ENCODE measurements around the gene DCHS2.

- TF ChIP-seq, protein P1, sequence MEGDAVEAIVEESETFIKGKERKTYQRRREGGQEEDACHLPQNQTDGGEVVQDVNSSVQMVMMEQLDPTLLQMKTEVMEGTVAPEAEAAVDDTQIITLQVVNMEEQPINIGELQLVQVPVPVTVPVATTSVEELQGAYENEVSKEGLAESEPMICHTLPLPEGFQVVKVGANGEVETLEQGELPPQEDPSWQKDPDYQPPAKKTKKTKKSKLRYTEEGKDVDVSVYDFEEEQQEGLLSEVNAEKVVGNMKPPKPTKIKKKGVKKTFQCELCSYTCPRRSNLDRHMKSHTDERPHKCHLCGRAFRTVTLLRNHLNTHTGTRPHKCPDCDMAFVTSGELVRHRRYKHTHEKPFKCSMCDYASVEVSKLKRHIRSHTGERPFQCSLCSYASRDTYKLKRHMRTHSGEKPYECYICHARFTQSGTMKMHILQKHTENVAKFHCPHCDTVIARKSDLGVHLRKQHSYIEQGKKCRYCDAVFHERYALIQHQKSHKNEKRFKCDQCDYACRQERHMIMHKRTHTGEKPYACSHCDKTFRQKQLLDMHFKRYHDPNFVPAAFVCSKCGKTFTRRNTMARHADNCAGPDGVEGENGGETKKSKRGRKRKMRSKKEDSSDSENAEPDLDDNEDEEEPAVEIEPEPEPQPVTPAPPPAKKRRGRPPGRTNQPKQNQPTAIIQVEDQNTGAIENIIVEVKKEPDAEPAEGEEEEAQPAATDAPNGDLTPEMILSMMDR (IDR thresholded peaks at IDR 0.05), result no peak
- TF ChIP-seq ZFX (IDR thresholded peaks at IDR 0.05; ENCODE audit: borderline replicate concordance), result no peak
Measured at GRCh38 chr4:154230091-154230490, 261.5 kb downstream of the DCHS2 start.
